HepG2 (cell line): ENCODE data around the gene TMOD2. TPM values are rescaled to one million over a fixed set of nuclear protein-coding genes. Genes with fewer than 3 reads are reported as not detected.

Experiments
- AFF4 ChIP-seq: sonication (generic); formaldehyde crosslinking; IDR thresholded peaks from 2 replicates; pipeline ENCODE4 v1.4.0; 2020; ENCODE audit warnings: missing genetic modification reagents
- ELK4 ChIP-seq: sonication (generic); formaldehyde crosslinking; IDR thresholded peaks from 2 replicates; pipeline ENCODE4 v1.9.0; 2021; ENCODE audit warnings: missing genetic modification reagents, borderline replicate concordance
- HBP1 ChIP-seq: IDR thresholded peaks from 2 replicates; pipeline ENCODE4 v1.6.1; 2016; ENCODE audit warnings: low read depth, control low read depth
- MAF1 ChIP-seq: sonication (generic); formaldehyde crosslinking; IDR thresholded peaks from 2 replicates; pipeline ENCODE4 v1.5.0; 2020; ENCODE audit warnings: missing genetic modification reagents, borderline replicate concordance
- MIXL1 ChIP-seq: IDR thresholded peaks from 2 replicates; pipeline ENCODE4 v1.6.1; 2016
- NFRKB ChIP-seq: fragments of 450-650 bp; IDR thresholded peaks from 2 replicates; pipeline ENCODE4 v1.6.1; 2017
- PATZ1 ChIP-seq: sonication (generic); formaldehyde crosslinking; IDR thresholded peaks from 2 replicates; pipeline ENCODE4 v1.4.0; 2020; ENCODE audit warnings: missing genetic modification reagents
- RFXANK ChIP-seq: IDR thresholded peaks from 2 replicates; pipeline ENCODE4 v1.6.1; 2016
- RXRA ChIP-seq: sonication (generic); formaldehyde crosslinking; IDR thresholded peaks from 2 replicates; pipeline ENCODE4 v1.5.1; 2020; ENCODE audit warnings: missing genetic modification reagents
- SAFB2 ChIP-seq: sonication (generic); formaldehyde crosslinking; IDR thresholded peaks from 2 replicates; pipeline ENCODE4 v1.5.1; 2020; ENCODE audit warnings: missing genetic modification reagents, low read depth, mild to moderate bottlenecking, borderline replicate concordance
- ZBTB3 ChIP-seq: sonication (generic); formaldehyde crosslinking; IDR thresholded peaks from 2 replicates; pipeline ENCODE4 v1.4.0; 2020; ENCODE audit warnings: low read depth, mild to moderate bottlenecking, moderate library complexity, missing genetic modification reagents, borderline replicate concordance
- ZMAT3 ChIP-seq: sonication (generic); formaldehyde crosslinking; conservative IDR thresholded peaks from 2 replicates; pipeline ENCODE4 v1.7.0; 2021; ENCODE audit warnings: missing genetic modification reagents
- ZNF224 ChIP-seq: sonication (generic); formaldehyde crosslinking; IDR thresholded peaks from 2 replicates; pipeline ENCODE4 v1.5.0; 2020; ENCODE audit warnings: mild to moderate bottlenecking, missing genetic modification reagents
- ZNF24 ChIP-seq: fragments of 450-650 bp; IDR thresholded peaks from 2 replicates; pipeline ENCODE4 v1.6.1; 2017; ENCODE audit warnings: antibody characterized with exemption, mild to moderate bottlenecking
- ZNF275 ChIP-seq: sonication (generic); formaldehyde crosslinking; IDR thresholded peaks from 2 replicates; pipeline ENCODE4 v1.8.0; 2022; ENCODE audit warnings: missing genetic modification reagents, mild to moderate bottlenecking, inconsistent platforms, borderline replicate concordance
- ZNF432 ChIP-seq: sonication (generic); formaldehyde crosslinking; IDR thresholded peaks from 2 replicates; pipeline ENCODE4 v1.5.0; 2020; ENCODE audit warnings: missing genetic modification reagents, mild to moderate bottlenecking, borderline replicate concordance
- ZNF546 ChIP-seq: sonication (generic); formaldehyde crosslinking; conservative IDR thresholded peaks from 2 replicates; pipeline ENCODE4 v1.8.1; 2023; ENCODE audit warnings: mild to moderate bottlenecking, missing genetic modification reagents
- ZNF761 ChIP-seq: sonication (generic); formaldehyde crosslinking; conservative IDR thresholded peaks from 2 replicates; pipeline ENCODE4 v1.4.0; 2020; ENCODE audit warnings: mild to moderate bottlenecking, missing genetic modification reagents
- ZNF790 ChIP-seq: sonication (generic); formaldehyde crosslinking; IDR thresholded peaks from 2 replicates; pipeline ENCODE4 v1.8.0; 2022; ENCODE audit warnings: missing genetic modification reagents, mild to moderate bottlenecking, borderline replicate concordance
- ZNF792 ChIP-seq: IDR thresholded peaks from 2 replicates; pipeline ENCODE4 v1.6.1; 2016
- polyA plus RNA-seq, 8 experiments: library from polyadenylated mRNA; depleted of rRNA in 3 of 8; stranded (reverse) in 7 of 8; unstranded in 1 of 8; fragments of >200 nt; fragmentation: Illumina TruSeq in 4 of 8; extraction: Trizol in 4 of 8; gene quantifications; 2 replicates each; pipeline versions ENCODE4 v1.2.1 to v1.2.3, GENCODE V29; 2011 to 2016; ENCODE audit warnings: low read depth in 4 of 8, missing spikeins in 1 of 8, mixed read lengths in 1 of 8; ENCODE audit not compliant: insufficient read depth in 1 of 8
- total RNA-seq, 5 experiments: library from RNA; depleted of rRNA; stranded (reverse); fragments of >200 nt; fragmentation: Illumina TruSeq; extraction: Trizol; gene quantifications; 2 replicates each; pipeline ENCODE4 v1.2.3, GENCODE V29; 2016; ENCODE audit warnings: low read depth in 1 of 5

TMOD2 gene
- total and polyA plus RNA-seq, 2 of the 13 experiments (the other 11 are each of a cell fraction or from before 2014, with no cell fraction given): 0.01 to 0.02 TPM

GRCh38 chr15:51829376-51830275, 78.2 kb downstream of the TMOD2 start, which contains the start of gene TMOD3 (continued):
- TF ChIP-seq SAFB2 (CRISPR knock-in tag) (peak; percentile 66), ZBTB3 (CRISPR knock-in tag) (no peak), ZNF275 (CRISPR knock-in tag) (no peak), ELK4 (no peak), ZNF24 (no peak), MIXL1 (CRISPR knock-in tag) (0 out of 2 replicates have a peak, but pooled peaks have one; percentile 25), ZNF792 (CRISPR knock-in tag) (0 out of 2 replicates have a peak, but pooled peaks have one; percentile 54), ZMAT3 (CRISPR knock-in tag) (0 out of 2 replicates have a peak, but pooled peaks have one; percentile 38), NFRKB (no peak), ZNF432 (CRISPR knock-in tag) (no peak), MAF1 (CRISPR knock-in tag) (no peak), ZNF761 (CRISPR knock-in tag) (no peak; the same call in 1 of the 2 replicates), PATZ1 (CRISPR knock-in tag) (peak; percentile 29), ZNF790 (CRISPR knock-in tag) (0 out of 2 replicates have a peak, but pooled peaks have one; percentile 50), RXRA (CRISPR knock-in tag) (peak; percentile 54; the same call in 1 of the 2 replicates), ZNF546 (CRISPR knock-in tag) (peak; percentile 28; the same call in 1 of the 2 replicates), HBP1 (CRISPR knock-in tag) (no peak), AFF4 (CRISPR knock-in tag) (no peak), ZNF224 (no peak), RFXANK (CRISPR knock-in tag) (no peak)
